GM19438 (cell line): ENCODE results near the gene PTCH2.
"Not testable (repeated sequence)": the region's sequence is repeated elsewhere in the genome, so short reads cannot be mapped to it uniquely, and the experiment has no call there.

ENCODE experiments used
- ATAC-seq: cut with Tn5 transposase; IDR thresholded peaks from one replicate; pipeline ENCODE4 v1.9.1; 2021; ENCODE audit warnings: low read depth; ENCODE audit not compliant: unreplicated experiment

The PTCH2 gene

DNA sequence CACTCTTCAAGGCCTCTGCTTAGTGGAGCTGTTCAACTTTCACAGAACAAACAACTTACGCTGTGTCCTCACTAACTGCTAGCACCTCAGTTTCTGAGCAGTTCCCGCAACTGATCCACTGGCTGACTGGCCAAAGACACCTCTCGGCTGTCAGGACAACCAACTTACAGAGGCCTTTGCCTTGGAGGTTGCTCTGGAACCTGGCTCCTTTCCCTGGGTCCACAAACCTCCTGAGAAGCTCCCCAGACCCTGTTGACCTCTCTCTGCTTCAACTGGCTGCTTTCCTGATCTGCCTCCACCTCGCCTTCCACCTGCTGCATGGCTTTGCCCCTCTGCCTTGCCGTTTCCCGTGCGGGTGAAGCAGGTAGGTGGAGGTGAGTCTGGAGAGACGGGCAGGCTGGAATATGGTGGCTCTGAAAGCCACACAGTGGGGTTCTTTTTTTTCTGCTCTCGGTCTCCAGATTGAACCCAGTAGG is 21.8 kb downstream of the PTCH2 start:
- ATAC-seq, result no peak

DNA sequence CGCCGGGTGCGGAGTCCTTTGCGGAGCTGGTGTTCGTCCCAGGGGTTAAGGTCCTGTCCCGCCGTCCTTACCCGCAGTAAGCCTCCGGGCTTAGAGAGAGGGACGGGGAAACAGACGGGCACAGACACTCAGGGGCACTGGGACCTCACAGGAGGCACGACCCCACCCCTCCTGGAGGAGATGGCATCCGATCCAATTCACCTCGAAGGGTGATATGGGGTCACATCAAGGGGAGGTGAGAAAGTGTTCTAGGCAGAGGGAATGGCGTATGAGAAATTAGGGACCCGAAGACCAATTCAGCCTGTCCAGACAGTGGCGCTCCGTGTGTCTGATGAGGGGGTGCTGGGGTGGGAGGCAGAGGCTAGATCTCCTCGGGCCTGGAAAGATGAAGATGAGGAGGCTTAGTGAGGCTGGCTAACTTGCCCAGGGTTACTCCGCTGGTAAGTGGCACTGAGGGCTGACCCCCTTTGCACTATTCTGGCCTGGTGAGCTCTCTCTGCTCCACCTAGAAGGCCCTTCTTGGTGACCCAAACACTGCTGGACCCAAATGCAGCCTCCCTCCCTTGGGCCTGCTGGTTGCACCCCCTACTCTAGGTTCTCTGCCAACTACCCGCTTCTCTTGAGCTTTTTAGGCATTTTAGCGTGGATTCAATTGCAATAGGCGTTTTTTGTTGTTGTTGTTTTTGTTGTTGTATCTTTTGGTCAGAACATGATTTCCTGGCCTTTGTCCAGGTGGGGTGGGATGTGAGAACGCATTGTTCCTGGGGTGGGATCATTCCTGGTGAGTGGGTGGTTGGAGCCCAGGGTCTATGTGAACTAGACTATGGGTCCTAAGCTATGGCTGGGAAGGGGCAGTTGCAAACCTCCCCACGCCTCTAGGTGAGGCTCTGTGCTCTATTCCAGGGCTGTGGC is 22.5 kb downstream of the PTCH2 start:
- peak; percentile 1 for ATAC-seq

DNA sequence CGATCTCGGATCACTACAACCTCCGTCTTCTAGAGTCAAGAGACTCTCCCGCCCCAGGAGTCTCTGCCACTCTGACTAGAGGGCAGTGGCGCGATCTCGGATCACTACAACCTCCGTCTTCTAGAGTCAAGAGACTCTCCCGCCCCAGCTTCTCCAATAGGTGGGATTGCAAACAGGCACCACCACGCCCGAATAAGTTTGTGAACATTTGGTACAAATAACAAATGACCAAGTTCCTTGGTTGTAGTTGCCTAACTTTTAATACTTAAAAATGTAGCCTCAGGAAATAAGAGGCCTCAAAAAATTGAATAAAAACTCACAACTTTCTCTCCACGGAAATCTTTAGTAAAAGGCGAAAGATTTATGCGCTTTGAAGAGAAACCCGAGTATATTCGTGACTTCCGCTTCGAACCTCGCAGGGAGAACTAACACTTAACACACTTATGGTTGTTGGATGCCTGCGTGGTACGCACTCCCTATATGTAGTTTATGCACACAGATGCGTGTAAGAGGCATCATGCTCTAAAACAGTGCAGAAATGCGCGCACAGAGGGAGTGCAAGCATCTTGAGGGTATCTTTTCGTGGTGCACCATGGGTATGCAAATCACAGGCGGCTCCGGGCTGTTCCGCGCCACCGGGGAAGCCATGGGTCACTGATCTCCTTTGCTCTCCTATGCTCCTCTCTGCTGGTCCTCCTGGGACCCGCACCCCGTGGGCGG is 23.3 kb downstream of the PTCH2 start:
- peak; percentile 82 for ATAC-seq

DNA sequence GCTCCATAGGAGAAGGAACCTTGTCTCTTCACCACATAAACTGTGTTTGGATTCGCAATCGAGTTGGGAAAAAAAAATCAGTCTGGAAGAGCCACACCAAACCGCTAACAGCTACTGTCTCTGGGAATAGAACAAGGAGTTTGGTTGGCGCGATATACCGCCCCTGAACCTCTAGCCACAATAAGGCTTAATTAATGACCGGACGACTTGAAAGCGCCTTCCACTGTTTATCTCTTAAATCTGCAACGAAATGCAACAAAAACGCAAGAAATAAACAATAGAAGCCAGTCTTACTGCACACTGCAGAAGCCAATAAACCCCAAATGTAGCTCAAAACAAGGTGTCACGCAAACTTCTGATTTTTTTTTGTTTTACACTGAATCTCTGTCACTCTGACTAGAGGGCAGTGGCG is 23.9 kb downstream of the PTCH2 start:
- ATAC-seq, result no peak

DNA sequence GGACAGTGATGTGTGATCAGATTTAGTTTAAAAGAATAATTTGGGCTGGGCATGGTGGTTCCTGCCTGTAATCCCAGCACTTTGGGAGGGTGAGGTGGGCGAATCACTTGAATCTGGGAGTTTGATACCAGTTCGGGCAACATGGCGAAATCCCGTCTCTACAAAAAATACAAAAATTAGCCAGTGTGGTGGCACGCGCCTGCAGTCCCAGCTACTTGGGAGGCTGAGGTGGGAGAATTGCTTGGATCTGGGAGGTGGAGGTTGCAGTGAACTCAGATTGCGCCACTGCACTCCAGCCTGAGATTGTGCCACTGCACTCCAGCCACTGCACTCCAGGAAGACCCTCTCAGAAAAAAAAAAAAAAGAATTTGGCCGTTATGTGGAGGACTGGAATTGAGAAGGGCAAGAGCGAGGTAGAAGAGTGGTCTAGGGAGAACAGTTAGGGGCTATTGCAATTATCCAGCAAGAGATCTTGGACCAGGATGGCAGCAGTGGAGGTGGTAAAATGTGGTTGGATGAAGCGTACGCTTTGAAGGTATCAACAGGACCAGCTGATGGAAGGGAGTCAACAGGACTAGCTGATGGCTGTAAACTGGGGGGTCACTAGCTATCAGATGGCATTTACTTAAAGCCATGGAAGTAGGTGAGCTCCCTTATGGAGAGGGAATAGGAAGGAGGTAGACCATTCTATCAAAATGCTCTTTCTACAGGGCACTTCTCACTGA is 25.1 kb downstream of the PTCH2 start:
- ATAC-seq, result no peak

DNA sequence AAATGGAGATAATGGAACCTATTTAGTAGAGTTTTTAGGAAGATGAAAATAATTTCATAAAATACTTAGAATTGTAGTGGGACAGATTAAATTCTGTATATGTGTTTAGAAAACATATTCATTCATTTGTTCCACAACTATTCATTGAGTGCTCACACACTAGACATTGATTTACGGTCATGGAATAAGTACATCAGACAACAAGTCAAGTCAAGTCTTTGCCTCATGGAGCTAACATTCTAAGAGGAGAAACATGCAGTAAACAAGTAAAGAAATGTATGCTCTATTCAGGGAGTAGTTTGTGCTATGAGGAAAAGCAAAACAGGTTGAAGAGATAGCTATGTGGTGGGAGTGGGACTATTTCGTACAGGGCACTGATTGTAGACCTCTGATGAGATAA is 25.7 kb downstream of the PTCH2 start:
- no peak for ATAC-seq

DNA sequence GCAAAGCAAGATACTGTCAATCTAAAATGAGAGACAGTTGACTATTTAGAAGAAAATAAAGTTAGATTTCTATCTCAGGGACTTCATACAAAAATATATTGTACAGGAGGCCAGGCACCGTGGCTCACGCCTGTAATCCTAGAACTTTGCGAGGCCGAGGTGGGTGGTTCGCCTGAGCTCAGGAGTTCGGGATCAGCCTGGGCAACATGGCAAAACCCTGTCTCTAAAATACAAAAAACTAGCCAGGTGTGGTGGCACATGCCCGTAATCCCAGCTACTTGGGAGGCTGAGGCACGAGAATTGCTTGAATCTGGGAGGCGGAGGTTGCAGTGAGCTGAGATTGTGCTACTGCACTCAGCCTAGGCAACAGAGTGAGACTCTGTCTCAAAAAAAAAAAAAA is 27.1 kb downstream of the PTCH2 start:
- not testable (repeated sequence) for ATAC-seq

DNA sequence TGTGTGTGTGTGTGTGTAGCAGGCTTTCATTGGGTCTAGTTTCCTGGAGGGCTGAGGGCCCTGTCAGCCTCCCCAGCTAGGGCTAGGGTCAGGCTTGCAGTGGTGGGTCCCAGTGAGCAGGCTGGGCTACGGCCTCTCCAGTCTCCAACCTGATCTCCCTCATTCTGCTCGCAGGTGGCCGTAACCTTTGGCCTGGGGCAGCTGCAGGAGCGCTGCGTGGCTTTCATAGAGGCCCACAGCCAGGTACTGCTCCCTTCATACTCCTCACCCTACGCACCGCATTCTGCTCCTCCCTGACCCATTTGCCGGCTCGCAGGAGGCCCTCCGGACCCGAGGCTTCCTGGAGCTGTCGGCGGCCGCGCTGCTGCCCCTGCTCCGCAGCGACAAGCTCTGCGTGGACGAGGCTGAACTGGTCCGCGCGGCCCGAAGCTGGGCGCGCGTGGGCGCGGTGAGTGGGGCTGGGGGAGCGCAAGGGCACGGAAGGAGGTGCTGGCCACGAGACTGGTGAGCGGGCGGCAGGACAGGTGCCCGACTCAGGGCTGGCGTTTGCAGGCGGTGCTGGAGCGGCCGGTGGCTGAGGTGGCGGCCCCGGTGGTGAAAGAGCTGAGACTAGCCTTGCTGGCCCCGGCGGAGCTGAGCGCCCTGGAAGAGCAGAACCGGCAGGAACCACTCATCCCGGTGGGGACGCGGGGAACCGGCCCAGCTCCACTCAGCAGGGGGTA is 30.1 kb downstream of the PTCH2 start:
- ATAC-seq, result no peak

DNA sequence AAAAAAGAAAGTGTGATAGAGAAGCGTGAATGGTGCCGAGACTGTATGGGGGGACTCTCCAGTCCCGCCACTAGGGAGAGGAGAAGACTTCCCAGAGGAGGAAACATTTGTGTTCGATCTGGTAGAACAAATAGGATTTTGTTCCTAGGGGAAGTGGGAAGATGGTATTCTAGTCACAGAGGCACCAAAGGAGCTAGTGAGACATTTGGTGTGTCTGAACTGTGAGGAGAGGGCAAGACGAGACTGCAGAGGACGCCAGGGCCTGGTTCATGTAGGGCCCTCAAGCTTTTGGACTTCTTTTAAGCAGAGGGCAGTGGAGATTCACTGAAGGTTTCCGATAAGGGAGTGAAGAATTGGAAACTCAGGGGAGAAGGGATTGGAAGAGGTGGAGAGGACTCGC is 31.8 kb downstream of the PTCH2 start:
- no peak for ATAC-seq

DNA sequence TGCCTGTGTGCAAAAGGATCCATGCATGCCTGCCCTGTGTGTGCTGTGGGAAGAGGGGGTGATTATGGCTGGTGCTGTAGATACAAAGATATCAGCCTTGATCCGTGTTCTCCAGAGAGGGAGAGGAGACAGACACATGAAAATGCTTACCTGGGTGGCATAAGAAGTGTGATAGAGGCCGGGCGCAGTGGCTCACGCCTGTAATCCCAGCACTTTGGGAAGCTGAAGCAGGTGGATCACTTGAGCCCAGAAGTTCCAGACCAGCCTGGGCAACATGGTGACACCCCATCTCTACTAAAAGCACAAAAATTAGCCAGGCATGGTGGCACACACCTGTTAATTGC is 32.3 kb downstream of the PTCH2 start:
- not testable (repeated sequence) for ATAC-seq

DNA sequence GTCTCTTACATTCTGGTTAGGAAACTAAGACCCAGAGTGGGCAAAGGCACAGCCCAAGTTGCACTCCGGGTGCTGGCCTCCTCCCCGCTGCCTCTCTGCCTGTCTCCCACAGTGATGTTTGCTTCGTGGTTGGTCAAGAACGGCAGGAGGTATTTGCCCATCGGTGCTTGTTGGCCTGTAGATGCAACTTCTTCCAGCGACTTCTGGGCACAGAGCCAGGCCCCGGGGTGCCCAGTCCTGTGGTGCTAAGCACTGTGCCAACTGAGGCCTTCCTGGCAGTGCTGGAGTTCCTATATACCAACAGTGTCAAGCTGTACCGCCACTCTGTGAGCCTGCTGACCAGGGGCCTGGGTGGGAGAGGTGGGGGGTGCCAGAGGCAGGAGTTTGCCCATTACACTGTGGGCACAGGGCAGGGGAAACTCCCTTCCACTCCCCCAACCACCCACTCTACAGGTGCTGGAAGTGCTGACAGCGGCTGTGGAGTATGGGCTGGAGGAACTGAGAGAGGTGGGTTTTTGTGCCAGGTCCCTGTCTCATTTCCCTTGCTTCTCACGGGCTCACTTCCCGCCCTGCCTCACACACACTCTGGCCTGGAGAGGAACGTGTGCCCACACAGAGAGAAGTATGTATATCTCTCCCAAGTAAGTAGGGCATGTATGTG is 32.8 kb downstream of the PTCH2 start:
- ATAC-seq, result no peak

DNA sequence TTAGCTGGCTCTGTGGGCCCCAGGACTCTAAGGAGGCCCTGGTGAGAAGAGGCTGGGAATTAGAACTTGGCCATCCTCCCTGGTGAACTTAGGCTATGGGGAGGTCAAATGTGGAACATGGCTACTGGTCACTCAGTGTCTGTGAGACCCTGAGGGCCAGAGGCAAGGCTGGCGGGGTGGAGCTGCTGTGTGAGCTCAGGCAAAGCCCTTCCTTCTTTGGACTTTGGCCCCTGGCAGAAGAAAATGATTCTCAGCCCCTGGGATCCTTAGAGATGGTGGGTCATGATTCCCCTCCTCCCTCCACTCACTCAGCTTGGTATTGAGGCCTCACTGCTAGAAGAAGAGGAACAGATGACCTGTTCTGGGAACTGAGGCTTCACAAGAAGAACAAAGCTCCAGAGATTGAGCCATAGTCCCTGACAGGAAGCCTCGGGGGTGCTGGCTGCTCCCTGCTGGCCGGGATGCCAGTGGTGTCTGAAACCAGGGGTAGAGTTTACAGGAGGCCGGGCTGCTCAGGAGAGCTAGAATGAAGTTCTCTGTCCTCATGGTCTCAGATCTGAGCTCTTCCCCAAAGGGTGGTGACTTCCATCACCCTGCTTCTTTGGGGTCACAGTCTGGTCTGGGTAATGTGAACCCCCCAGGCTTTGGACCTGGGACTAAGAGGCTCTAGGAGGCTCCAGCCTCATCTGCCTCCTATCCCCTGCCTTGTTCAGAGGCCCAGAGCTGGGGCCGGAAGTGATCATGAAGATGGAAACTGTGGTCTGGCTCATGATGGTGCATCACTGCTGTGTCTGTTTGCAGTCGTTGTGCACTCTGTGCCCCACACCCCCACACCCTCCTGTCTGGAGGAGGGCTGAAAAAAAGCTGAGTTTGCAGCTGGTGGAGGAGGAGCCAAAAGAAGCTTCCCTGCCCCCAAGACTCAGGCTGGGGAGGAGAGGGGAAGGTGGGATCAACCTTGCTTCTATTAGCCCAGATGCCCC is 33.8 kb downstream of the PTCH2 start:
- ATAC-seq, result peak; percentile 46

DNA sequence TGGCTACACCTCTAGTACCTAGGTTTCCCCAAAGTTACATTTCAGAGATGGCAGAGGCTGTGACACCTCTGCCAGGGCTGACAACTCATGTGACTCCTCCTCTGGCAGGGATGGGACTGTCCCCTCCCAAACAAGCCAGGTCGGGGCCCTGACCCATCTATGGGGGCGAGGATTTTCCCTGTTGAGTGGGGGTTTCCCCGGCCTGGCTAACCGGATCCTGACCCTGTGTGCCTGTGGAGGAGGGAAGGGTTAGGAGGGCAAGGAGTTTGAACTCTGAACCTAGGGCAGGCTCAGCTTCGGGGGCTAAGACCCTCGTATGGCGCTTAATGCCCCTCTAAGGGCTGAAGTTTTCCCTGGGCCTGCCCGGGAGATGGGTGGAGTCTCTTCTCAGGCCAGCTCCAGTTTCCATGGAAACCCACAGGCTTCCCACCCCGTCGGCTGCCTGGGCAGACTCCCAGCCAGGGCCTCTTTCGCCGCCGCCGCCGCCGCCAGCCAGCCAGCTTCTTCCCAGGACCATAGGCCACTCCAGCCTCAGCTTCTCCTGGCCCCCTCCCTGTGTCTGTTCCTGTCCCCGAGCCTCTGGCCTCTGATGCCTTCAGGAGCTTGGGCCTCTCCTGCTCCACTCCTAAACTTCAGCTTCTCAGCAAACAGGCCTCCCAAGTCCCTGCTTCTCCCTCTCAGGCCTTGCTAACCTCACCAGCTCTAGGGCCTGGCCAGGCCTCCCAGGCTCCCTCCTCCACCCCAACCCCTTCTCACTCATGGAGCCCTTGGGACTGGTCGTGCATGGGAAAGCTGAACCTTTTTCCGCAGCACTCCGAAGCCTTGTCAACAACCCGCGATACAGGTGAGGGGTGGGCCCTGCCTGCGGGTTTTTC is 34.8 kb downstream of the PTCH2 start, which contains the start of gene BTBD19:
TSS of gene BTBD19 (plus strand) at position 461 of the 875 bp plus-strand sequence. CDS start at position 759, 298 bp downstream.
- ATAC-seq, result no peak

DNA sequence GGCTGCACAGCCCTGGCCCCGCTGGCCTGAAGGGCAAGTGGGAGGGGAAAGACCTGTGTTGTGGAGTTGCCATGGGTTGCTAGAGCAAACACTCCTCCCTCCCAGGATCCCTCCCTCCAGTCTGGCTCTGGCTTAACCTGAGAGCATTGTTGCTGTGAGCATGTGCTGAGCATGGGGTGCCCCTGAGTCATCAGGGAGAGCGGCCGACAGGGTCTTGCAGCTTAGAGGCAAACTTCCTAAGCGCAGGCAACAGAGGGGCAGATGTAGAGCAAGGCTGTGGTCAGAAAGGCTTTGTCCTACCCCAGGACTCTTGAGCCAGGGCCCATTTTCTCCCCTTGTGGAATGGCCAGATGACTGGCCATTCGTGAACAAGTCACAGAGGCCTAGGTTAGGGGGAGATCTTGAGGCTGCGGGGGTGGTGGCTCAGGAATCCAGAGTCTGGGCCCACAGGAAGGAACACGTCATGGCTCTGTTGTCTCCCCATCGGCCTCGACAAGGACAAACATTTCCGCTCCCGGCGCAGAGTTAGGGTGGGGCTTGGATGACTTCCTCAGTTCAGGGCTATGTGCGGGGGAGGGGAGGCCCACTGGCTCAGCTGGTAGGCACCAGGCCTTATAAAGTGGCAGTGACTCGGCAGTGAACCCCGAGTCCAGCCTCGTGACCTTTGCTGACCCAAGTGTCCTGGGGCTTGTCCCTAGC is 35.5 kb downstream of the PTCH2 start:
- ATAC-seq, result no peak

DNA sequence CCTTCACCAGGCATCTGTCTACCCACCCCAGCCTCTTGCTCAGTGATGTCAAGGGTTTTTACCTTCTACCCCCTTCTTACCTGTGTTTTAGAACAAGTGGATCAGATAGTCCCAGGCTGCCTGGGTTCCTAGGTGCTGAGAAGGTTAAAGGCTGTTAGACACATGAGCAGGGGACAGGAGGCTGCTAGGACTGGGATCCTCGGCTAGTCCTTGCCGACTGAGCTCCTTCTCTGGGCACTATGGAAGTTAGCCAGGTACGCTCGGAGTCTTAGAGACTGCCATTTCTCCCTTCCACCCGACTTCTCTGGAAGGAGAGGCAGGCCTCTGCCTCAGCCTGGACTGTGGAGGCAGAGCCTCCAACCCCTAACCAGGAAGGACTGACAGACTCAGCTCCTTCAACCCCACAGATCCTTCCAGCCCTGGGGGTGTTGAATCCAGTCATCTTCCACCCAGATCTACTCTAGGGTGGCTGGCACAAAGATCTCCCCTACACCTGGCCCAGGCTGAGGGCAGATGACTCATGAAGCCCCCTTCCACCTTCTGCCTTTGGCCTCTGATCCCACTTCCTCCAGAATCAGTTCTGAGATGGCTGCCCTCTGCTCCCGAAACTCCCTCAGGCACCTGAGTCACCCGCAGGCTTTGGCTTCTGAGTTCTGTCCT is 36.2 kb downstream of the PTCH2 start, which contains the start of gene DYNLT4:
TSS of gene DYNLT4 (minus strand) at position 648 of the 660 bp plus-strand sequence. CDS start 683 bp downstream, outside the sequence.
- no peak for ATAC-seq

DNA sequence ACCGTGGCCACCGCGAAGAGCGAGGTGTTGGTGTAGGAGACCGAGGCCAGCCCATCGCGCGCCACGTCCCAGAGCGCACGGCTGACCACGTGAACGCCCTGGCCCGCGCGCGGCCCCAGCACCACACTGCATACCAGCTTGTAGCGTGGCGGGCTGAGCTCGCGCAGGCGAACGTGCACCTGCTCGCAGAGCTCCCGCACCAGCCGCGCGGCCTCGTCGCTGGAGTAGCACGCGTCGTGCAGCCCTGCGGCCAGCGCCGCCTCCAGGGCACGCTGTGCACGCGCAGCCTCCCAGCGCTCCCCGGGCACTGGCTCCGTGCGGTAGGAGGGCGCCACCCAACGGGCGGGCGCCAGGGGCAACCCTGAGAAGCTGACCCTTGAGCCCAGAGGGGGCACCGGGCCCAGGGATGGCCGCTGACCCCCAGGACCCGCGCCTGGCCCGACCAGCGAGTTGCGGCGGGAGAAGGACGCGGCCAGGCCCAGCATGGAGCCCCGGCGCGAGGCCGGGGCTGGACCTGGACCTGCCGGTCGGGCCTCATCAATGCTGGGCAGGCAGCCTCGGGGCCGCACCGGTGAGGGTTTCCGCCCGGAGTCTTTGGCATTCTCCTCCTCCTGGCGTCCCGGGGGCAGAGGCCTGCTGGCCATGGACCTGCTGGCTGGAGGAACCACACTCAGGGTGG is 36.9 kb downstream of the PTCH2 start:
- no peak for ATAC-seq
